22Rv1 (cell line): ENCODE results near the gene ADAMTS16.

Experiments
- H3K27ac ChIP-seq: fragments of 450-650 bp; 2 replicates; pipeline ENCODE4 v1.5.1; 2017
- ZFX ChIP-seq: fragments of 450-650 bp; IDR thresholded peaks from 2 replicates; pipeline ENCODE4 v1.6.1; 2017; ENCODE audit warnings: antibody characterized with exemption, borderline replicate concordance
- TF ChIP-seq, protein P1 (sequence below): fragments of 450-650 bp; IDR thresholded peaks from 2 replicates; pipeline ENCODE4 v1.5.1; 2017; ENCODE audit warnings: mild to moderate bottlenecking

The ADAMTS16 gene

DNA sequence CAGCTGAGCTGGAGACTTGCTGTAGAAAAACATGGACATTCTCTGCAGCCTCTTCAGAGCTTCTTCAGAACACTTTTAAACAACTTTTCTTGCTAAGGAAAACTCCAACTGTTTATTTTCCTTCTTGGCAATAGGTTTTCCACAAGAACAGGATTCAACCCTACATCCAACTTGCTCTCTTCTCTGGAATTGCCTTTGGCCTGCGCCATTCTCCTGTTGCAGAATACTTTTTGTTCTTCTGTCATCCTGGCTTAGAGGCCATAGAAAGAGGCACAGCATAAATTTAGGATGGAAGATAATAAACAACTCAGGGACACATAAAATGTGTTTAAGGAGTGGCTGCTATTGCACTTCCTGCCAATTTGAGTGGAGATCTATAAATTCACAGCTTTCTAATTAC lies 227.6 kb downstream of the ADAMTS16 start:
- no peak overlapping the region for H3K27ac ChIP-seq
- TF ChIP-seq, protein P1, sequence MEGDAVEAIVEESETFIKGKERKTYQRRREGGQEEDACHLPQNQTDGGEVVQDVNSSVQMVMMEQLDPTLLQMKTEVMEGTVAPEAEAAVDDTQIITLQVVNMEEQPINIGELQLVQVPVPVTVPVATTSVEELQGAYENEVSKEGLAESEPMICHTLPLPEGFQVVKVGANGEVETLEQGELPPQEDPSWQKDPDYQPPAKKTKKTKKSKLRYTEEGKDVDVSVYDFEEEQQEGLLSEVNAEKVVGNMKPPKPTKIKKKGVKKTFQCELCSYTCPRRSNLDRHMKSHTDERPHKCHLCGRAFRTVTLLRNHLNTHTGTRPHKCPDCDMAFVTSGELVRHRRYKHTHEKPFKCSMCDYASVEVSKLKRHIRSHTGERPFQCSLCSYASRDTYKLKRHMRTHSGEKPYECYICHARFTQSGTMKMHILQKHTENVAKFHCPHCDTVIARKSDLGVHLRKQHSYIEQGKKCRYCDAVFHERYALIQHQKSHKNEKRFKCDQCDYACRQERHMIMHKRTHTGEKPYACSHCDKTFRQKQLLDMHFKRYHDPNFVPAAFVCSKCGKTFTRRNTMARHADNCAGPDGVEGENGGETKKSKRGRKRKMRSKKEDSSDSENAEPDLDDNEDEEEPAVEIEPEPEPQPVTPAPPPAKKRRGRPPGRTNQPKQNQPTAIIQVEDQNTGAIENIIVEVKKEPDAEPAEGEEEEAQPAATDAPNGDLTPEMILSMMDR = no peak
- no peak for TF ChIP-seq ZFX

DNA sequence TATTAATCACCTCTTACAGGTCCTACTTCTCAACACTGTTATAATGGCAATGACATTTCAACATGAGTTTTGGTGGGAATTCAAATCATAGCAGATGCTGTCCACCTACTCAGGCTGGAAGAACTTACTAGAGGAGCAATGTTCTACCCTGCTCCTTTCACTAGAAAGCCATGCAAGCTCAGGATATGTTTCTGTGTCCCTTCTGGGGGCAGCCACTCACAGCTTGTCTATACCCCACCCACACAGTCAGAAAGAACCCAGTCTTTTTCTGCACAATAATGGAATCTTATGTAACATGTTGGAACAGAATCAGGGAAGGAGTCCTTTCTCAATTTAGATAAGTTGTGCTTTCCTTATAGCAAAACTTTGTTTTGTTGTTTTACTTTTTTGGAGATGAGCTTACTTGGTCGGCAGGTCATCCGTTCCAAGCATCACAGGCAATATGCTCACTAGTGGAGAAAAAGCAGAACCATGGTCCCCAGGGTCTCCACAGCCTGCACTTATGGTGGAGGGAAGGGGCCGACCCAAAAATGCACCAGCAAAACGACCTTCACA lies 229.0 kb downstream of the ADAMTS16 start:
- TF ChIP-seq ZFX = no peak
- TF ChIP-seq, protein P1 = no peak
- no peak overlapping the region for H3K27ac ChIP-seq
